H1 (cell line): Measurements from ENCODE around the gene HSPA5. TPM values are rescaled to one million over a fixed set of nuclear protein-coding genes. Genes with fewer than 3 reads are reported as not detected.
A peak's percentile ranks its signal among the peaks of the same experiment; 100 is the strongest.

Source experiments
- CTCF ChIA-PET: fragments of 300-600 bp; sonication (Branson Sonifier 250); formaldehyde crosslinking; loops from one replicate; lab custom pipeline; 2021; ENCODE audit not compliant: partially characterized antibody; lab: Charles Lee
- POLR2A ChIA-PET: fragments of 300-600 bp; sonication (Branson Sonifier 250); formaldehyde crosslinking; loops from one replicate; lab custom pipeline; 2021; ENCODE audit warnings: inconsistent platforms; ENCODE audit not compliant: partially characterized antibody; lab: Charles Lee
- DNase-seq, 2 experiments: peaks; one replicate each; pipeline versions ENCODE4 v3.0.0 to v3.0.0-alpha.2; 2010 to 2022; ENCODE audit warnings: low spot score in 2 of 2, low read depth in 1 of 2, mixed read lengths in 1 of 2
- FAIRE-seq: peaks from 2 replicates; lab custom pipeline; 2011; peaks lifted over from hg19 to GRCh38; lab: Jason Lieb, UNC
- H2AFZ ChIP-seq: 2 replicates; pipeline ENCODE4 v1.8.1; 2012; ENCODE audit warnings: low read length, inconsistent platforms
- H2AK5ac ChIP-seq: 2 replicates; pipeline ENCODE4 v1.6.1; 2013; ENCODE audit warnings: low read depth, low read length
- H2BK120ac ChIP-seq: replicated peaks from 2 replicates; pipeline ENCODE3; 2013; ENCODE audit warnings: low read depth, low read length, inconsistent platforms
- H2BK12ac ChIP-seq: 2 replicates; pipeline ENCODE4 v1.6.1; 2013; ENCODE audit warnings: low read depth, low read length
- H2BK15ac ChIP-seq: 2 replicates; pipeline ENCODE4 v1.6.1; 2013; ENCODE audit warnings: low read length
- H2BK20ac ChIP-seq: 2 replicates; pipeline ENCODE4 v1.6.1; 2013; ENCODE audit warnings: low read length
- H2BK5ac ChIP-seq: 2 replicates; pipeline ENCODE4 v1.6.1; 2013; ENCODE audit warnings: low read depth, low read length
- H3K14ac ChIP-seq: 2 replicates; pipeline ENCODE4 v1.6.1; 2013; ENCODE audit warnings: inconsistent platforms; ENCODE audit not compliant: insufficient read length
- H3K18ac ChIP-seq: 2 replicates; pipeline ENCODE4 v1.6.1; 2013; ENCODE audit warnings: low read length; ENCODE audit errors: extremely low read depth
- H3K23ac ChIP-seq: 2 replicates; pipeline ENCODE4 v1.6.1; 2013; ENCODE audit warnings: inconsistent platforms; ENCODE audit not compliant: insufficient read length
- H3K23me2 ChIP-seq: 2 replicates; pipeline ENCODE4 v1.6.1; 2013; ENCODE audit warnings: low read depth, low read length
- H3K27ac ChIP-seq: 2 replicates; pipeline ENCODE4 v1.6.1; 2011; ENCODE audit warnings: low read depth, low read length, inconsistent platforms
- H3K27me3 ChIP-seq, 4 experiments: replicated peaks in 1 of 4; 1 replicate in 1 of 4; 2 replicates in 3 of 4; pipeline versions ENCODE4 v1.6.1 to v1.8.1; 2011 to 2013; ENCODE audit warnings: low read length in 3 of 4, mild to moderate bottlenecking in 3 of 4, inconsistent platforms in 2 of 4, mixed read lengths in 2 of 4, moderate library complexity in 1 of 4; ENCODE audit not compliant: control insufficient read depth in 3 of 4, insufficient read depth in 3 of 4; ENCODE audit errors: extremely low read depth in 1 of 4
- H3K36me3 ChIP-seq, 4 experiments: 2 replicates each; pipeline versions ENCODE4 v1.6.1 to v1.8.1; 2011 to 2013; ENCODE audit warnings: mild to moderate bottlenecking in 4 of 4, low read length in 3 of 4, moderate library complexity in 2 of 4, control low read depth in 1 of 4, inconsistent platforms in 1 of 4; ENCODE audit not compliant: insufficient read depth in 4 of 4, control insufficient read depth in 2 of 4
- H3K4ac ChIP-seq: replicated peaks from 2 replicates; pipeline ENCODE3; 2013; ENCODE audit warnings: low read length, low read depth, mixed read lengths, inconsistent platforms; ENCODE audit not compliant: insufficient read length
- H3K4me1 ChIP-seq, 4 experiments: replicated peaks in 1 of 4; 1 replicate in 1 of 4; 2 replicates in 3 of 4; pipeline versions ENCODE4 v1.6.1 to v1.8.1; 2011 to 2013; ENCODE audit warnings: low read length in 3 of 4, inconsistent platforms in 2 of 4, mixed read lengths in 1 of 4; ENCODE audit not compliant: insufficient read depth in 4 of 4, control insufficient read depth in 3 of 4
- H3K4me2 ChIP-seq, 2 experiments: 2 replicates each; pipeline versions ENCODE4 v1.6.1 to v1.8.1; 2011 to 2013; ENCODE audit warnings: low read depth in 2 of 2, low read length in 2 of 2, control low read depth in 1 of 2, inconsistent platforms in 1 of 2, mild to moderate bottlenecking in 1 of 2; ENCODE audit not compliant: insufficient read depth in 1 of 2
- H3K4me3 ChIP-seq, 4 experiments: fragments of 200-600, 300-600 bp in 1 of 4; sonication (generic), shearing (Covaris generic), sonication (Bioruptor Twin) in 1 of 4; 2 replicates each; pipeline versions ENCODE4 v1.5.1 to v1.8.1; 2011 to 2016; ENCODE audit warnings: low read length in 4 of 4, low read depth in 3 of 4, control low read depth in 2 of 4, inconsistent platforms in 2 of 4, mild to moderate bottlenecking in 2 of 4, mixed read lengths in 1 of 4, moderate library complexity in 1 of 4; ENCODE audit not compliant: insufficient read depth in 2 of 4; ENCODE audit errors: extremely low read depth in 1 of 4
- H3K56ac ChIP-seq: replicated peaks from 2 replicates; pipeline ENCODE3; 2013; ENCODE audit warnings: low read depth, mild to moderate bottlenecking, mixed read lengths, low read length, inconsistent platforms; ENCODE audit not compliant: insufficient read length
- H3K79me1 ChIP-seq: 2 replicates; pipeline ENCODE4 v1.6.1; 2013; ENCODE audit warnings: low read depth, low read length, control low read depth
- H3K79me2 ChIP-seq, 2 experiments: 2 replicates each; pipeline versions ENCODE4 v1.6.1 to v1.8.1; 2012 to 2013; ENCODE audit warnings: low read length in 2 of 2, mild to moderate bottlenecking in 2 of 2, inconsistent platforms in 1 of 2; ENCODE audit not compliant: insufficient read depth in 2 of 2, control insufficient read depth in 1 of 2
- H3K9ac ChIP-seq, 4 experiments: replicated peaks in 1 of 4; 1 replicate in 1 of 4; 2 replicates in 3 of 4; pipeline versions ENCODE4 v1.6.1 to v1.8.1; 2011 to 2013; ENCODE audit warnings: low read depth in 3 of 4, low read length in 3 of 4, control low read depth in 2 of 4, mild to moderate bottlenecking in 2 of 4, moderate library complexity in 2 of 4, inconsistent platforms in 1 of 4; ENCODE audit errors: extremely low read depth in 1 of 4
- H3K9me3 ChIP-seq, 2 experiments: 2 replicates each; pipeline versions ENCODE4 v1.6.1 to v1.8.1; 2012 to 2013; ENCODE audit warnings: mild to moderate bottlenecking in 2 of 2, moderate library complexity in 2 of 2, control low read depth in 1 of 2, inconsistent platforms in 1 of 2, low read depth in 1 of 2, low read length in 1 of 2, mixed read lengths in 1 of 2; ENCODE audit not compliant: insufficient read depth in 2 of 2
- H4K20me1 ChIP-seq, 2 experiments: replicated peaks in 1 of 2; 2 replicates each; pipeline versions ENCODE3 to v1.8.1; 2011 to 2013; ENCODE audit warnings: inconsistent platforms in 2 of 2, low read length in 2 of 2, mild to moderate bottlenecking in 1 of 2; ENCODE audit not compliant: insufficient read depth in 2 of 2, control insufficient read depth in 1 of 2
- H4K5ac ChIP-seq: 2 replicates; pipeline ENCODE4 v1.6.1; 2013; ENCODE audit warnings: low read length, low read depth, mixed read lengths, inconsistent platforms; ENCODE audit not compliant: insufficient read length
- H4K8ac ChIP-seq: 2 replicates; pipeline ENCODE4 v1.8.0; 2013; ENCODE audit warnings: mild to moderate bottlenecking, moderate library complexity, low read length, inconsistent platforms; ENCODE audit not compliant: insufficient read depth; ENCODE audit errors: extremely low read depth
- H4K91ac ChIP-seq: replicated peaks from 2 replicates; pipeline ENCODE3; 2013; ENCODE audit warnings: low read length, mixed read lengths, inconsistent platforms; ENCODE audit not compliant: insufficient read length
- ATF2 ChIP-seq: IDR thresholded peaks from 2 replicates; pipeline ENCODE4 v1.6.1; 2012; ENCODE audit warnings: low read length, inconsistent platforms
- FOSL1 ChIP-seq: IDR thresholded peaks from 2 replicates; pipeline ENCODE4 v1.6.1; 2011; ENCODE audit warnings: mild to moderate bottlenecking, low read depth, low read length, moderate library complexity; ENCODE audit not compliant: insufficient read depth
- HDAC2 ChIP-seq, 2 experiments: fragments of 300-600 bp in 1 of 2; sonication (generic) in 1 of 2; IDR thresholded peaks; 2 replicates each; pipeline ENCODE4 v1.6.1; 2011 to 2012; ENCODE audit warnings: low read depth in 2 of 2, low read length in 2 of 2, mild to moderate bottlenecking in 2 of 2, moderate library complexity in 2 of 2, borderline replicate concordance in 1 of 2, inconsistent platforms in 1 of 2
- HDAC6 ChIP-seq: IDR thresholded peaks from one replicate; pipeline ENCODE4 v1.7.1; 2012; ENCODE audit warnings: low read depth, mild to moderate bottlenecking, inconsistent platforms, low read length, moderate library complexity
- MAFK ChIP-seq: IDR thresholded peaks from 2 replicates; pipeline ENCODE4 v1.6.1; 2012; ENCODE audit warnings: low read depth, mild to moderate bottlenecking, improper control_type of control experiment, low read length
- RBBP5 ChIP-seq: IDR thresholded peaks from 2 replicates; pipeline ENCODE4 v1.7.1; 2012; ENCODE audit warnings: low read depth, mild to moderate bottlenecking, inconsistent platforms, low read length, moderate library complexity, borderline replicate concordance
- SAP30 ChIP-seq: fragments of 300-600 bp; sonication (generic); IDR thresholded peaks from 2 replicates; pipeline ENCODE4 v1.7.1; 2012; ENCODE audit warnings: low read length, moderate library complexity, mild to moderate bottlenecking, inconsistent platforms; ENCODE audit not compliant: insufficient read depth, insufficient replicate concordance
- SIRT6 ChIP-seq: IDR thresholded peaks from one replicate; pipeline ENCODE4 v1.7.1; 2012; ENCODE audit warnings: low read length, inconsistent platforms
- SUZ12 ChIP-seq: fragments of 200-600 bp; sonication (generic); IDR thresholded peaks from 2 replicates; pipeline ENCODE4 v1.6.1; 2012; ENCODE audit warnings: mild to moderate bottlenecking, inconsistent platforms, low read length, moderate library complexity, mixed read lengths
- YY1 ChIP-seq: IDR thresholded peaks from 2 replicates; pipeline ENCODE4 v1.6.1; 2011; ENCODE audit warnings: low read depth, mild to moderate bottlenecking, low read length
- WGBS, 2 experiments: shearing (Covaris generic) in 1 of 2; methylation state at CpG; one replicate each; pipeline versions ENCODE4 v1.1.6 to v1.1.7; 2013 to 2015; ENCODE audit warnings: low lambda C conversion rate in 2 of 2, mixed read lengths in 2 of 2, inconsistent platforms in 1 of 2, low coverage in 1 of 2, missing lambda C conversion rate in 1 of 2; ENCODE audit not compliant: insufficient replicate concordance in 2 of 2, insufficient coverage in 1 of 2, insufficient read length in 1 of 2; ENCODE audit errors: extremely low coverage in 1 of 2, missing lambda C conversion rate in 1 of 2; 5-methylcytosine and 5-hydroxymethylcytosine counted together
- polyA plus RNA-seq, 7 experiments: library from polyadenylated mRNA; depleted of rRNA in 3 of 7; stranded (reverse) in 5 of 7; unstranded in 2 of 7; fragments of >200 nt in 5 of 7; fragments of 200-250 nt in 2 of 7; gene quantifications; 1 replicate in 5 of 7; 2 replicates in 1 of 7; 4 replicates in 1 of 7; pipeline versions ENCODE4 v1.2.1 to v1.2.3, GENCODE V29; 2011 to 2013; ENCODE audit warnings: missing spikeins in 2 of 7, mixed read lengths in 2 of 7
- total RNA-seq: library from RNA; stranded (reverse); fragmentation: NEBNext Ultra II Directional; extraction: Animal tissue kit (Norgen Biotek cat#: 25700); gene quantifications from 2 replicates; pipeline ENCODE4 v1.2.1, GENCODE V29; 2021

HSPA5 gene
- total and polyA plus RNA-seq, 2 of the 8 experiments (the other 6 are each of a cell fraction or from before 2014, with no cell fraction given), result 91.3 to 352 TPM

GRCh38 chr9:125262294-125262991 lies 21.3 kb upstream of the HSPA5 start:
- H3K4me3 ChIP-seq, result peak overlapping the region; percentile 80 to 95 (median 89)
- no peaks in the 10 kb centered on the region for H4K20me1 ChIP-seq
- no peak overlapping the region for H3K4ac ChIP-seq
- H2BK20ac ChIP-seq, result no peak overlapping the region
- H3K56ac ChIP-seq, result no peak overlapping the region
- peaks cover 3% of the 10 kb centered on the region for H3K23me2 ChIP-seq
- H3K4me1 ChIP-seq, result peaks cover 0 to 2% (median 0%) of the 10 kb centered on the region in 4 experiments; a peak in 1 of 7 replicates
- H3K27me3 ChIP-seq, result no peaks in the 10 kb centered on the region
- peaks cover 0 to 7% (median 0%) of the 10 kb centered on the region in 4 experiments; a peak in 1 of 8 replicates for H3K36me3 ChIP-seq
- FAIRE-seq (no peak), DNase-seq (no peak)
- H3K9ac ChIP-seq, result peak overlapping the region; percentile 62 to 81 (median 66)
- H3K4me2 ChIP-seq, result peak overlapping the region; percentile 68 to 76
- H2BK5ac ChIP-seq, result no peak overlapping the region
- no peak overlapping the region for H3K27ac ChIP-seq
- H4K5ac ChIP-seq, result no peak overlapping the region
- no peak overlapping the region for H4K8ac ChIP-seq
- no peak overlapping the region for H3K14ac ChIP-seq
- no peak overlapping the region for H2BK15ac ChIP-seq
- ChIA-PET POLR2A (interaction anchor here (0.6 to 0.9 kb wide), 2 partner anchors 21 to 29 kb away, joined by 3 to 4 read pairs; partner anchors contain the start of gene HSPA5), CTCF (interaction anchor here (0.9 kb wide), 1 partner anchor 99 kb away, joined by 3 read pairs; no protein-coding TSS in a partner anchor)
- no peak overlapping the region for H2BK120ac ChIP-seq
- H2AK5ac ChIP-seq, result no peak overlapping the region
- 0 out of 2 replicates have a peak overlapping the region, but pooled peaks have one; percentile 50 for H2AFZ ChIP-seq
- no peak overlapping the region for H3K18ac ChIP-seq
- no peak overlapping the region for H4K91ac ChIP-seq
- H3K9me3 ChIP-seq, result no peaks in the 10 kb centered on the region
- no peak overlapping the region for H2BK12ac ChIP-seq
- H3K79me2 ChIP-seq, result peaks cover 0 to 39% of the 10 kb centered on the region in 2 experiments; a peak in 2 of 4 replicates
- no peak overlapping the region for H3K23ac ChIP-seq
- 35% methylated on average over 11 of the region's 11 CpGs; no CpG with 5 or more reads in 1 of the 2 experiments for WGBS, 2 experiments
- H3K79me1 ChIP-seq, result peaks cover 4% of the 10 kb centered on the region; the same call in 1 of the 2 replicates
- TF ChIP-seq MAFK (no peak), RBBP5 (no peak), ATF2 (no peak), SUZ12 (no peak), HDAC6 (no peak), YY1 (no peak), HDAC2 (IDR thresholded peaks at IDR 0.05; ENCODE audit: borderline replicate concordance in 1 of 2, low read depth in 2 of 2, low read length in 2 of 2) (no peak), SIRT6 (no peak), SAP30 (no peak), FOSL1 (no peak)
